HT-29 (cell line): Measurements from ENCODE around the gene NTM. TPM values are rescaled to one million over a fixed set of nuclear protein-coding genes. Genes with fewer than 3 reads are reported as not detected.

Source experiments
- DNase-seq: peaks from one replicate; pipeline ENCODE4 v3.0.0-alpha.2; 2015; ENCODE audit warnings: low spot score
- total RNA-seq: library from RNA; depleted of rRNA; stranded (reverse); fragments of >200 nt; shearing (Covaris generic); gene quantifications from 2 replicates; pipeline ENCODE4 v1.2.3, GENCODE V29; 2014

NTM gene
- total RNA-seq, 1 experiment from 2014 or later: not detected

GRCh38 chr11:131912134-131912533 lies 541.7 kb downstream of the NTM start:
- DNase-seq: no peak

GRCh38 chr11:131913267-131913666 lies 542.9 kb downstream of the NTM start:
- DNase-seq: no peak

- DNase-seq: no peak
Observed at GRCh38 chr11:131914361-131914774, 544.0 kb downstream of the NTM start.

GRCh38 chr11:131916638-131917037 lies 546.2 kb downstream of the NTM start:
- DNase-seq: no peak

GRCh38 chr11:131917634-131918384 lies 547.4 kb downstream of the NTM start:
- DNase-seq: no peak

- no peak for DNase-seq
Observed at GRCh38 chr11:131918663-131919062, 548.2 kb downstream of the NTM start.

GRCh38 chr11:131922220-131922619 lies 551.8 kb downstream of the NTM start:
- DNase-seq: no peak

GRCh38 chr11:131923309-131923708 lies 552.9 kb downstream of the NTM start:
- DNase-seq: peak; percentile 28

GRCh38 chr11:131924001-131924400 lies 553.6 kb downstream of the NTM start:
- no peak for DNase-seq

- peak; percentile 68 for DNase-seq
Observed at GRCh38 chr11:131924457-131925201, 554.2 kb downstream of the NTM start.

- no peak for DNase-seq
Observed at GRCh38 chr11:131925829-131926228, 555.4 kb downstream of the NTM start.

- DNase-seq: no peak
Observed at GRCh38 chr11:131928992-131929391, 558.6 kb downstream of the NTM start.

- DNase-seq: no peak
Observed at GRCh38 chr11:131932584-131933325, 562.3 kb downstream of the NTM start.

- no peak for DNase-seq
Observed at GRCh38 chr11:131934006-131934405, 563.6 kb downstream of the NTM start.

GRCh38 chr11:131938351-131938751 lies 567.9 kb downstream of the NTM start:
- DNase-seq: no peak

GRCh38 chr11:131940126-131940525 lies 569.7 kb downstream of the NTM start:
- DNase-seq: no peak

GRCh38 chr11:131942878-131943277 lies 572.5 kb downstream of the NTM start:
- DNase-seq: no peak

- peak; percentile 42 for DNase-seq
Observed at GRCh38 chr11:131943295-131943694, 572.9 kb downstream of the NTM start.

GRCh38 chr11:131944736-131945135 lies 574.3 kb downstream of the NTM start:
- DNase-seq: no peak

- no peak for DNase-seq
Observed at GRCh38 chr11:131945706-131946105, 575.3 kb downstream of the NTM start.

- no peak for DNase-seq
Observed at GRCh38 chr11:131947511-131947910, 577.1 kb downstream of the NTM start.

GRCh38 chr11:131951121-131951520 lies 580.7 kb downstream of the NTM start:
- DNase-seq: no peak
